ENCODE results near the gene FSD2. TPM values are rescaled to one million over a fixed set of nuclear protein-coding genes. Genes with fewer than 3 reads are reported as not detected.

Gene FSD2
- total and polyA plus RNA-seq, 2 of the 8 experiments (the other 6 are each of a cell fraction or from before 2014, with no cell fraction given), result 0.02 TPM; not detected in 1

DNA sequence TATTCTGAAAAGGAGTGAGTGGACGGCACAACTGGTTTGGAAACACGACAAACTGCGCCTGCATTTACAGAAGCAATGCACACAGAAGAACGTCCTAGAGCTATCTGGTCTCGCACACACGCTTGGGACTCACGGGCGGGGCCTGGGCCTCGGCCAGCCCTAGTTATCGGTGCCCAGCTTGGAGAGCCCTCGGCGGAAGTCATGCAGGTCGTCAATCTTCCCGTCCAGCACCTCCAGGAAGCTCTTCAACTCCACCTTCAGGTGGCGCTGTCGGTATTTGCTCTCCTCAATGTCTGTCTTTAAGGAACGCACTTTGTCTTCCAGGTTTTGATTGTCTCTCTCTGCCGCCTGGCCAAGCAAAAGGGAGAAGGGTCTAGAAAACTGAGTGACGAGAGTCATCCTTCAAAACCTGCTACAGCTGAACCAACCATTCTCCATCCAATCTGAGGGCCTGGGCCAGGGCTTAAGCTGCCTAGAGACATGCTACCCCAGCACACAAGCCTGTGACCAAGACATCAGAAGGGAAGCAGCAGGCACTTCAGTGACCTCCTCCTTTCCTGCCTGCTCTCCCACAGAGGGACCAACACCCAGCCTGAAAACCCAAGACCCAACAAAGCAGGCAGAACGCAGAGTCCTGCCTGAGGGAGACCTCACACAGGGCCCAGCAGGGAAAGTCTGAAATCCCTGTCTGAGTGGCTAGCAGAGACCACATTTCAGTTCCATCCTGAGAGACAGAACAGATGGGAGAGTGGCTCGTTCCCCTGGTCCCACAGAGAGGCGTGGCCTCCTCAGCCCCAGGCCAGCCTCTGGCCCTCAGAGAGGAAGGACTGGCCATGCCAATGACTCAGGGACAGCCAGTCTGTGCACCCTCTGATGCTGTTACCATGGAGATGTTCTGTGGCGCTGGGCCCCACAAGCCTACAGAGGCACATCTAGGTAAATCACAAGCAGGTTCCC, 44.0 kb upstream of the FSD2 start (continued):
- TF ChIP-seq, protein P1, sequence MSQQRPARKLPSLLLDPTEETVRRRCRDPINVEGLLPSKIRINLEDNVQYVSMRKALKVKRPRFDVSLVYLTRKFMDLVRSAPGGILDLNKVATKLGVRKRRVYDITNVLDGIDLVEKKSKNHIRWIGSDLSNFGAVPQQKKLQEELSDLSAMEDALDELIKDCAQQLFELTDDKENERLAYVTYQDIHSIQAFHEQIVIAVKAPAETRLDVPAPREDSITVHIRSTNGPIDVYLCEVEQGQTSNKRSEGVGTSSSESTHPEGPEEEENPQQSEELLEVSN (IDR thresholded peaks at IDR 0.05), result no peak
- 0 out of 3 replicates have a peak, but pooled peaks of 1 of the 2 experiments have one; percentile 40 for TF ChIP-seq POLR2A (IDR thresholded peaks at IDR 0.05; ENCODE audit: control extremely low read depth in 1 of 2, low read depth in 2 of 2, low read length in 2 of 2)
- no peak for TF ChIP-seq CTBP2 (IDR thresholded peaks at IDR 0.05; ENCODE audit: borderline replicate concordance, insufficient read depth, insufficient read length, low read length)
- TF ChIP-seq KDM4A (IDR thresholded peaks at IDR 0.05; ENCODE audit: low read depth, low read length, severe bottlenecking), result no peak
- no peak for TF ChIP-seq PHF8 (conservative IDR thresholded peaks at IDR 0.05; ENCODE audit: low read depth, low read length)
- TF ChIP-seq, protein P2, sequence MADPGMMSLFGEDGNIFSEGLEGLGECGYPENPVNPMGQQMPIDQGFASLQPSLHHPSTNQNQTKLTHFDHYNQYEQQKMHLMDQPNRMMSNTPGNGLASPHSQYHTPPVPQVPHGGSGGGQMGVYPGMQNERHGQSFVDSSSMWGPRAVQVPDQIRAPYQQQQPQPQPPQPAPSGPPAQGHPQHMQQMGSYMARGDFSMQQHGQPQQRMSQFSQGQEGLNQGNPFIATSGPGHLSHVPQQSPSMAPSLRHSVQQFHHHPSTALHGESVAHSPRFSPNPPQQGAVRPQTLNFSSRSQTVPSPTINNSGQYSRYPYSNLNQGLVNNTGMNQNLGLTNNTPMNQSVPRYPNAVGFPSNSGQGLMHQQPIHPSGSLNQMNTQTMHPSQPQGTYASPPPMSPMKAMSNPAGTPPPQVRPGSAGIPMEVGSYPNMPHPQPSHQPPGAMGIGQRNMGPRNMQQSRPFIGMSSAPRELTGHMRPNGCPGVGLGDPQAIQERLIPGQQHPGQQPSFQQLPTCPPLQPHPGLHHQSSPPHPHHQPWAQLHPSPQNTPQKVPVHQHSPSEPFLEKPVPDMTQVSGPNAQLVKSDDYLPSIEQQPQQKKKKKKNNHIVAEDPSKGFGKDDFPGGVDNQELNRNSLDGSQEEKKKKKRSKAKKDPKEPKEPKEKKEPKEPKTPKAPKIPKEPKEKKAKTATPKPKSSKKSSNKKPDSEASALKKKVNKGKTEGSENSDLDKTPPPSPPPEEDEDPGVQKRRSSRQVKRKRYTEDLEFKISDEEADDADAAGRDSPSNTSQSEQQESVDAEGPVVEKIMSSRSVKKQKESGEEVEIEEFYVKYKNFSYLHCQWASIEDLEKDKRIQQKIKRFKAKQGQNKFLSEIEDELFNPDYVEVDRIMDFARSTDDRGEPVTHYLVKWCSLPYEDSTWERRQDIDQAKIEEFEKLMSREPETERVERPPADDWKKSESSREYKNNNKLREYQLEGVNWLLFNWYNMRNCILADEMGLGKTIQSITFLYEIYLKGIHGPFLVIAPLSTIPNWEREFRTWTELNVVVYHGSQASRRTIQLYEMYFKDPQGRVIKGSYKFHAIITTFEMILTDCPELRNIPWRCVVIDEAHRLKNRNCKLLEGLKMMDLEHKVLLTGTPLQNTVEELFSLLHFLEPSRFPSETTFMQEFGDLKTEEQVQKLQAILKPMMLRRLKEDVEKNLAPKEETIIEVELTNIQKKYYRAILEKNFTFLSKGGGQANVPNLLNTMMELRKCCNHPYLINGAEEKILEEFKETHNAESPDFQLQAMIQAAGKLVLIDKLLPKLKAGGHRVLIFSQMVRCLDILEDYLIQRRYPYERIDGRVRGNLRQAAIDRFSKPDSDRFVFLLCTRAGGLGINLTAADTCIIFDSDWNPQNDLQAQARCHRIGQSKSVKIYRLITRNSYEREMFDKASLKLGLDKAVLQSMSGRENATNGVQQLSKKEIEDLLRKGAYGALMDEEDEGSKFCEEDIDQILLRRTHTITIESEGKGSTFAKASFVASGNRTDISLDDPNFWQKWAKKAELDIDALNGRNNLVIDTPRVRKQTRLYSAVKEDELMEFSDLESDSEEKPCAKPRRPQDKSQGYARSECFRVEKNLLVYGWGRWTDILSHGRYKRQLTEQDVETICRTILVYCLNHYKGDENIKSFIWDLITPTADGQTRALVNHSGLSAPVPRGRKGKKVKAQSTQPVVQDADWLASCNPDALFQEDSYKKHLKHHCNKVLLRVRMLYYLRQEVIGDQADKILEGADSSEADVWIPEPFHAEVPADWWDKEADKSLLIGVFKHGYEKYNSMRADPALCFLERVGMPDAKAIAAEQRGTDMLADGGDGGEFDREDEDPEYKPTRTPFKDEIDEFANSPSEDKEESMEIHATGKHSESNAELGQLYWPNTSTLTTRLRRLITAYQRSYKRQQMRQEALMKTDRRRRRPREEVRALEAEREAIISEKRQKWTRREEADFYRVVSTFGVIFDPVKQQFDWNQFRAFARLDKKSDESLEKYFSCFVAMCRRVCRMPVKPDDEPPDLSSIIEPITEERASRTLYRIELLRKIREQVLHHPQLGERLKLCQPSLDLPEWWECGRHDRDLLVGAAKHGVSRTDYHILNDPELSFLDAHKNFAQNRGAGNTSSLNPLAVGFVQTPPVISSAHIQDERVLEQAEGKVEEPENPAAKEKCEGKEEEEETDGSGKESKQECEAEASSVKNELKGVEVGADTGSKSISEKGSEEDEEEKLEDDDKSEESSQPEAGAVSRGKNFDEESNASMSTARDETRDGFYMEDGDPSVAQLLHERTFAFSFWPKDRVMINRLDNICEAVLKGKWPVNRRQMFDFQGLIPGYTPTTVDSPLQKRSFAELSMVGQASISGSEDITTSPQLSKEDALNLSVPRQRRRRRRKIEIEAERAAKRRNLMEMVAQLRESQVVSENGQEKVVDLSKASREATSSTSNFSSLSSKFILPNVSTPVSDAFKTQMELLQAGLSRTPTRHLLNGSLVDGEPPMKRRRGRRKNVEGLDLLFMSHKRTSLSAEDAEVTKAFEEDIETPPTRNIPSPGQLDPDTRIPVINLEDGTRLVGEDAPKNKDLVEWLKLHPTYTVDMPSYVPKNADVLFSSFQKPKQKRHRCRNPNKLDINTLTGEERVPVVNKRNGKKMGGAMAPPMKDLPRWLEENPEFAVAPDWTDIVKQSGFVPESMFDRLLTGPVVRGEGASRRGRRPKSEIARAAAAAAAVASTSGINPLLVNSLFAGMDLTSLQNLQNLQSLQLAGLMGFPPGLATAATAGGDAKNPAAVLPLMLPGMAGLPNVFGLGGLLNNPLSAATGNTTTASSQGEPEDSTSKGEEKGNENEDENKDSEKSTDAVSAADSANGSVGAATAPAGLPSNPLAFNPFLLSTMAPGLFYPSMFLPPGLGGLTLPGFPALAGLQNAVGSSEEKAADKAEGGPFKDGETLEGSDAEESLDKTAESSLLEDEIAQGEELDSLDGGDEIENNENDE (IDR thresholded peaks at IDR 0.05; ENCODE audit: insufficient replicate concordance, low read length), result no peak
- TF ChIP-seq EP300 (IDR thresholded peaks at IDR 0.05; ENCODE audit: borderline replicate concordance in 1 of 2, low read depth in 2 of 2, low read length in 2 of 2), result no peak
- no peak for TF ChIP-seq RXRA (IDR thresholded peaks at IDR 0.05; ENCODE audit: insufficient read depth, low read depth, low read length)
